GM19043 (cell line): ENCODE data around the gene TMPRSS9.
"Not testable (repeated sequence)": the region's sequence is repeated elsewhere in the genome, so short reads cannot be mapped to it uniquely, and the experiment has no call there.

ENCODE experiments used
- ATAC-seq: cut with Tn5 transposase; IDR thresholded peaks from one replicate; pipeline ENCODE4 v1.9.1; 2021; ENCODE audit warnings: low read depth; ENCODE audit not compliant: unreplicated experiment

TMPRSS9 gene

DNA sequence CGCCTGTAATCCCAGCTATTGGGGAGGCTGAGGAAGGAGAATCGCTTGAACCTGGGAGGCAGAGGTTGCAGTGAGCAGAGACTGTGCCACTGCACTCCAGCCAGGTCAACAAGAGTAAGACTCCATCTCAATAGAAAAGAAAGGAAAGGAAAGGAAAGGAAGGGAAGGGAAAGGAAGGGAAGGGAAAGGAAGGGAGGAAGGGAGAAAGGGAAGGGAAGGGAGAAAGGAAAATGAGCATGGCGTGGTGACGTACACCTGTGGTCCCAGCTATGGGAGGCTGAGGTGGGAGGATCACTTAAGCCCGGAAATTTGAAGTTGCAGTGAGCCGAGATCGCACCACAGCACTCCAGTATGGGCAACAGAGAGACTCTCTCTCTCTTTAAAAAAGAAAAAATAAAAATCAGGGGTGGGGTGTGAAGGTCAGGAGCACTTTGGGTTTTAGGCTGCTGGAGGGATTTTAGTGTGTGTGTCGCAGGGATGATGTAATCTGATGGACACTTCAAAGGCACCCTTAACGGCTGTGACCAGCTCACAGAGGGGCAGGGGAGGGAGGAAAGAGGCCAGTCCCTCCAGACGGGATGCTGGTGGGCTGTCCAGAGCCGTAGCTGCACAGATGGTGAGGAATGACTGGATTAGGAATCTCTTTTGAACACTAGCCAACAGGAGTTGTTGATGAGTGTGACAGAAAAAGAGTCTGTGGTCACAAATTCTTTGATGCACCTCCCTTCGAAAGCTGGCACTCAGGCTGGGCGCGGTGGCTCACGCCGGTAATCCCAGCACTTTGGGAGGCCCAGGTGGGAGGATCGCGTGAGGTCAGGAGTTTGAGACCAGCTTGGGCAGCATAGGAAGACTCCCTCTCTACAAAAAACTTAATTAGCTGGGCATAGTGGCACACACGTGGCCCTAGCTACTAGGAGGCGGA is 27.6 kb downstream of the TMPRSS9 start:
- no peak for ATAC-seq

DNA sequence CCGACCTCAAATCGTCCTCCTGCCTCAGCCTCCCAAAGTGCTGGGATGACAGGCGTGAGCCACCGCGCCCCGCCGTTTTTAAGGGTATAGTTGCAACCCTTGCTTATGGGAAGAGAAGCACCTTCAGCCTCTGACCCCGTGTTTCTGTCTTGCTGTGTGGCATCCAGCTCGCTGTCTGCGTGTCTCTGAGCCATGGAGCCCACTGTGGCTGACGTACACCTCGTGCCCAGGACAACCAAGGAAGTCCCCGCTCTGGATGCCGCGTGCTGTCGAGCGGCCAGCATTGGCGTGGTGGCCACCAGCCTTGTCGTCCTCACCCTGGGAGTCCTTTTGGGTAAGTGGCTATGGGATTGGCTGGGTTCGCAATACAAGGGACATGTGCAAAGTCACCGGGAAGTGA is 29.5 kb downstream of the TMPRSS9 start:
- ATAC-seq: no peak

DNA sequence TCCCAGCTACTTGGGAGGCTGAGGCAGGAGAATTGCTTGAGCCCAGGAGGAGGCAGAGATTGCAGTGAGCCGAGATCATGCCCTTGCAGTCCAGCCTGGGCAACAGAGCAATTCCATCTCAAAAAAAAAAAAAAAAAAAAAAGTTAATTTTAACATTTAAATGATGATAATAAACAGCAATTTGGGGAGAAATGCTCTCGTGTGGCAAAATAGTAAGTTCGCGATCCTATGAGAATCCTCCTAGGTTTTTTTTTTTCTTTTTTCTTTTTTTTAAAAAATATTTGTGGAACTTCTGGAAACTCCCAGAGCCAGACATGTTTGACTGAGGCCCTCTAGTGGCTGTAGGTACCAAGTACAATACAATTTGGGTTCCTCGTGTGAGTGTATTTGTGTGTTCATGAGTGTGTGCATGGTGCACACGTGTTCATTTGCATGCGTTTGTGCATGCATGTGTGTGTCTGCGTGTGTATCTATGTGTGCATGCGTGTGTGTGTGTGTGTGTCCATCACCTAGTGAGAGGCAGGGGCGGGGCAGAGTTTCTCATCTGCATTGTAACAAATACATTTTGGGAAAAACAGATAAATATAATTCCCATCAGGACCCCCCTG is 31.2 kb downstream of the TMPRSS9 start:
- no peak for ATAC-seq

DNA sequence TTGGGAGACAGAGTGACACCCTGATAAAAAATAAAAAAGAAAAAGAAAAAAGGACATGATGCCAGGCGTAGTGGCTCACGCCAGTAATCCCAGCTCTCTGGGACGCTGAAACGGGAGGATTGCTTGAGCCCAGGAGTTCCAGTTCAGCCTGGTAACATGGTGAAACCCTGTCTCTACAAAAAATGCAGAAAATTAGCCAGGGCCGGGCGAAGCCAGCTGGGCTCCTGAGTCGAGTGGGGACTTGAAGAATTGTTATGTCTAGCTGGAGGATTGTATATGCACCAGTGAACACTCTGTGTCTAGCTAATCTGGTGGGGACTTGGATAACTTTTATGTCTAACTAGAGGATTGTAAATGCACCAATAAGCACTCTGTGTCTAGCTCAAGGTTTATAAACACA is 32.3 kb downstream of the TMPRSS9 start:
- no peak for ATAC-seq

DNA sequence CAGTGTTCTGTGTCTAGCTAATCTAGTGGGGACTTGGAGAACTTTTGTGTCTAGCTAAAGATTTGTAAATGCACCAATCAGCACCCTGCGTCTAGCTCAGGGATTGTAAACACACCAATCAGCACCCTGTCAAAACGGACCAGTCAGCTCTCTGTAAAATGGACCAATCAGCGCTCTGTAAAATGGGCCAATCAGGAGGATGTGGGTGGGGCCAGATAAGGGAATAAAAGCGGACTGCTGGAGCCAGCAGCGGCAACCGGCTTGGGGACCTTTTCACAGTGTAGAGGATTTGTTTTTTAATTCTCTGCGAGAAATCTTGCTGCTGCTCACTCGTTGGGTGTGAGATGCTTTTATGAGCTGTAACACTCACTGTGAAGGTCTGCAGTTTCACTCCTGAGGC is 32.8 kb downstream of the TMPRSS9 start:
- not testable (repeated sequence) for ATAC-seq

DNA sequence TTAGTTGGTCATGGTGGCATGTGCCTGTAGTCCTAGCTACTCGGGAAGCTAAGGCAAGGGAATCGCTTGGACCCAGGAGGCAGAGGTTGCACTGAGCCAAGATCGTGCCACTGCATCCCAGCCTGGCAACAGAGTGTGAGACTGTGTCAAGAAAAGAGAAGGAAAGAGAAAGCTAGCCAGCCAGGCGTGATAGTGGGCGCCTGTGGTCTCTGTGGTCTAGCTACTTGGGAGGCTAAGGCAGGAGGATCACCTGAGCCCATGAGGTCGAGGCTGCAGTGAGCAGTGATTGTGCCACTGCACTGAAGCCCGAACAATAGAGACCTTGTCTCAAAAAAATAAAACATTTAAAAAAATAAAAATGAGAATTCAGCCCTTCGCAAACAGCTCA is 34.0 kb downstream of the TMPRSS9 start:
- no peak for ATAC-seq

DNA sequence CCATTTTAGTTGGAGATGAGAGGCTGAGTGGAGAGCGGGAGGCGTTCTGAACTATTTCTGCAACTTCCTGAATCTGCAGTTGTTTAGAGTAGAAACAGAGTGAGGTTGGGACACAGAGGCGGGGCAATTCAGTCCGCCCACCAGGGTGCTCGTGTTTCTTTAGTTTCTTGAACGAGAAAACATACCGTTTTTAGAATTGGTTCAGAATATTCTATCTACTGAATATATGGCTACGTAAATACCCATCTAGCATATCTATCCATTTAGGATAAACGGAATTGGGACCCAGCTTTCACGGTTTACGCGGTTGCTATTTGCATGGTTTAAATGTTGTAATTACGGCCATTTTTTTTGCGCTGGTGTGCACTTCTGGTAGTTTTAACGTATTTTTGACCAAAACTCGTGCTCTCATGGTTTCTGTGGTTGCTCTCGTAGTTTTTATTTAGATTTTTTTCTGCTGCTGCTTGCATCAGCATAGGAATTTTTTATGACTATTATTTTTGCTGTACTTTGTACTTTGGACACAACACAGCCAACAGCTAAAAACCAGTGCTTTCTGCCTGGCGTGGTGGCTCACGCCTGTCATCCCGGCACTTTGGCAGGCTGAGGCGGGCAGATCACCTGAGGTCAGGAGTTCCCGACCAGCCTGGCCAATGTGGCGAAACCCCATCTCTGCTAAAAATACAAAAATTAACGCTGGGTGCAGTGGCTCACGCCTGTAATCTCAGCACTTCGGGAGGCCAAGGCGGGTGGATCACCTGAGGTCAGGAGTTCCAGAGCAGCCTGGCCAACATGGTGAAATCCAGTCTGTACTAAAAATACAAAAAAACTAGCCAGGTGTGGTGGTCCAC is 34.6 kb downstream of the TMPRSS9 start:
- no peak for ATAC-seq

DNA sequence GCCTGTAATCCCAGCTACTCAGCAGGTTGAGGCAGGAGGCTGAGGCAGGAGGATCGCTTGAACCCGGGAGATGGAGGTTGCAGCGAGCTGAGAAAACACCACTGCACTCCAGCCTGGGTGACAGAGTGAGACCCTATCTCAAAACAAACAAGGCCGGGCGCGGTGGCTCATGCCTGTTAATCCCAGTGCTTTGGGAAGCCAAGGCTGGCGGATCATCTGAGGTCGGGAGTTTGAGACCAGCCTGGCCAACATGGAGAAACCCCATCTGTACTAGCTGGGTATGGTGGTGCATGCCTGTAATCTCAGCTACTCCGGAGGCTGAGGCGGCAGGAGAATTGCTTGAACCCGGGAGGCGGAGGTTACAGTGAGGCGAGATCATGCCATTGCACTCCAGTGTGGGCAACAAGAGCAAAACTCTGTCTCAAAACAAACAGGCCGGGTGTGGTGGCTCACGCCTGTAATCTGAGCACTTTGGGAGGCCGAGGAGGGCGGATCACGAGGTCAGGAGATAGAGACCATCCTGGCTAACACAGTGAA is 35.3 kb downstream of the TMPRSS9 start:
- ATAC-seq: not testable (repeated sequence)

DNA sequence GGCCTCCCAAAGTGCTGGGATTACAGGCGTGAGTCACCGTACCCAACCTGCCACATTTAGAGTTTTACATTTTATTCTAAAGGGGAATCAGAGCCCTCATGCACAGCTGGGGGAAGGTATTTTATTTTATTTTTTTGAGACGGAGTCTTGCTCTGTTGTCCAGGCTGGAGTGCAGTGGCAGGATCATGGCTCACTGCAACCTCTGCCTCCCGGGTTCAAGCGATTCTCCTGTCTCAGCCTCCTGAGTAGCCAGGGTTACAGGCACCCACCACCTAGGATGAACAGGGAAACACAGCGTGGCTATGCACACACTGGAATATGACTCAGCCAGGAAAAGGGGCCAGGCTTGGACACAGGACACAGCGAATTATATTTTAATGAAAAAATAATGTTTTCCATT is 37.1 kb downstream of the TMPRSS9 start:
- ATAC-seq: not testable (repeated sequence)

DNA sequence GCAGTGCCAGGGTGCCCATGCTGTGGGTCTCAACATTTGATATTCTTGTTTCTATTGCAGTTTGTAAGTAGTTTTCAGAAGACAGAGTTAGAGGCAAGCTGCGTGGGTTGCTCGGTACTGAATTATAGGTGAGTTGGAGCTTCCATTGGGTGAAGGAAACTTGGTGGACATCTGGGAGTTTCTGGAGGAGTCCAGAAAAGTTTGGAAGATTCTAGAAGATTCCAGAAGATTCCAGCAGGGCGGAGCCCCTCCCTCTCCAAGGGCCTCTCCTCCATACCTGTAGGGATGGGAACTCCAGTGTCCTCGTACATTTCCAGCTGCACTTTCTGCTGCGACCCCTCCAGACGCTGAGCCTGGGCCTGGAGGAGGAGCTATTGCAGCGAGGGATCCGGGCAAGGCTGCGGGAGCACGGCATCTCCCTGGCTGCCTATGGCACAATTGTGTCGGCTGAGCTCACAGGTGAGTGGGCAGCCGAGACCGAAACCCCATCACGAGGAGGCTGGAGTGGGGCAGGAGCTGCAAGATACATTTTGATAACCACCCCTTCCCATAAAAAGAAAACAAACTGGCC is 38.8 kb downstream of the TMPRSS9 start:
- ATAC-seq: no peak

DNA sequence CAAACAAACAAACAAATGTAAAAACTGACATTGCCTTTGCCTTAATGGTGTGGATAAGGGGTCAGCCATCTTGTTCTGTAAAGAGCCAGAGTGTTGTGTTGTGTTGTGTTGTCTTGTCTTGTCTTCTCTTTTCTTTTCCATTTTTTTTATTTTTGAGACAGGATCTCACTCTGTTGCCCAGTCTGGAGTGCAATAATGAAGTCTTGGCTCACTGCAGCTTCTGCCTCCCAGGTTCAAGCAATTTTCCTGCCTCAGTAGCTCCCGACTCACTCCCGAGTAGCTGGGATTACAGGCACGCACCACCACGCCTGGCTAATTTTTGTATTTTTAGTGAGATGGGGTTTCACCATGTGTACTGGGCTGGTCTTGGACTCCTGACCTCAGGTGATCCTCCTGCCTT is 39.5 kb downstream of the TMPRSS9 start:
- ATAC-seq: no peak

DNA sequence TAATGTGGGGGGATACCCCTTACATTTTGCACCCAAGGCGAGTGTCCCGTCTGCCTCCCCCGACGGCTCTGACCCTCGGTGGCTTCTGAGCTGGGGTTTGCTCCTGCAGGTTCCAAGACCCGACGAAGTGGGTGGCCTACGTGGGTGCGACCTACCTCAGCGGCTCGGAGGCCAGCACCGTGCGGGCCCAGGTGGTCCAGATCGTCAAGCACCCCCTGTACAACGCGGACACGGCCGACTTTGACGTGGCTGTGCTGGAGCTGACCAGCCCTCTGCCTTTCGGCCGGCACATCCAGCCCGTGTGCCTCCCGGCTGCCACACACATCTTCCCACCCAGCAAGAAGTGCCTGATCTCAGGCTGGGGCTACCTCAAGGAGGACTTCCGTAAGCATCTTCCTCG is 48.2 kb downstream of the TMPRSS9 start:
- no peak for ATAC-seq

DNA sequence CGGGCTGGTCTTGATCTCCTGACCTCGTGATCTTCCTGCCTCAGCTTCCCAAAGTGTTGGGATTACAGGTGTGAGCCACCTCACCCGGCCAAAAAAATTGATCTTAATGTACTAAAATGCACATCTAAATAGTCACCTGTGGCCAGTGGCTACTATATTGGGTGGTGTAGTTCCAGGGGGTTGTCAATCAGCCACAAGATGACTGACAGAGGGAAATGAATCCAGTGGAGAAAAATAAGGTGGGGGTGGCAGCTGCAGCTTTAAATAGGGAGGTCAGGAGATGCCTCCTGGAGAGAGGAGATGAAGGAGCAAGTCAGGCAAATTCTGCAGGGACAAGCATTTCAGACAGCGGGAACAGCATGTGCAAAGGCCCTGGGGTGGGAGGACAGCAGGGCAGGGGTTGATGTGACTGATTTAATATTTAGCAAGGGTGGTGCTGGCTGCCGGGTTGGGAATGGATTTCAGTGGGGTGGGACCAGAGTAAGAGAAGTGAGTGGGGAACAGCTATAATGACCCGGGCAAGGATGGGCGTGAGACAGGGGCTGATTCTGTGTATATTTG is 49.4 kb downstream of the TMPRSS9 start:
- ATAC-seq: no peak

DNA sequence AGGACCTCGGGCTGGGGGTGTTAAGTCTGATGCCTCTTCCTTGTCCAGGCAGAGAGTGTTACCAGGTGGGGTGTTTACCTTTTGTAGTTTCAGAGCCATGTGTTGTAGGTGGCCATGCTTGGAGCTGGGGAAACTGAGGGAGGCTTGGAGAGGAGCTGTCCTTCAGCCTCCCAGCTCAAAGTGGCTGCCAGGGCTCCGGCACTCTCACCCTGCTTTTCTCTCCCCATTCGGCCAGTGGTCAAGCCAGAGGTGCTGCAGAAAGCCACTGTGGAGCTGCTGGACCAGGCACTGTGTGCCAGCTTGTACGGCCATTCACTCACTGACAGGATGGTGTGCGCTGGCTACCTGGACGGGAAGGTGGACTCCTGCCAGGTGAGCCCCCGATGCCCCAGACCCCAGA is 50.0 kb downstream of the TMPRSS9 start:
- ATAC-seq: no peak

DNA sequence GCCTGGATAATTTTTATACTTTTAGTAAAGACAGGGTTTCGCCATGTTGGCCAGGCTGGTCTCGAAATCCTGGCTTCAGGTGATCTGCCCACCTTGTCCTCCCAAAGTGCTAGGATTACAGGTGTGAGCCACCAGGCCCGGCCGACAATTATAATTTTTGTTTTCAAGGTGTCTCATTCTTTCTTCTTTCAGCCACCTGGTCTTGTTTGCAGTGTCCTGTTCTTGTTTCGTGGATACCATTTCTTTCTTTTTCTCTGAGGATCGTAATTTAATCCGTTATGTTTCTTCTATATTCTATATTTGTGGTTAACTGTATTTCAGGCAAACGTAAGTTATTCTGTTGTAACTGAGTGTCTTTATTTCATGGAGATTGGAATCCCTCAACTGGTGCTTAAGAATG is 51.6 kb downstream of the TMPRSS9 start:
- no peak for ATAC-seq

DNA sequence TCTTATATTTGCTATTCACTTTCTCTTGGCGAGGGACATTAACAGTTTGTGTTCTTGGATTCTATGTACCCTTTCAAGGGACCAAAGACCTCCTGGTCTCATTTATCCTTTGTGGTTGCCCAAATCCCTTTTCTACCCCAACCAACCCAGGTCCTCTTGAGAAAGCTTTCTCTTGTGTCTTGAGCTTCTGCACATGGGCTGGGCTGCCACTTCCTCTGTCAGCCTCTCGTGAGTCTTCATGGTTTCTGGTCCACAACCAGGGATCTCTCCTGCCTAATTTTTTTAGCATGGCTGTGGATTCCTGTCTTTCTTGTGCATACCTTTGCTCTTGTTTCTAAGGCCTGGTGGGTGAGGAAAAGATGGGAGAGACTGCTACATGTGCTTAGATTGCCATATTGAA is 52.4 kb downstream of the TMPRSS9 start:
- no peak for ATAC-seq

DNA sequence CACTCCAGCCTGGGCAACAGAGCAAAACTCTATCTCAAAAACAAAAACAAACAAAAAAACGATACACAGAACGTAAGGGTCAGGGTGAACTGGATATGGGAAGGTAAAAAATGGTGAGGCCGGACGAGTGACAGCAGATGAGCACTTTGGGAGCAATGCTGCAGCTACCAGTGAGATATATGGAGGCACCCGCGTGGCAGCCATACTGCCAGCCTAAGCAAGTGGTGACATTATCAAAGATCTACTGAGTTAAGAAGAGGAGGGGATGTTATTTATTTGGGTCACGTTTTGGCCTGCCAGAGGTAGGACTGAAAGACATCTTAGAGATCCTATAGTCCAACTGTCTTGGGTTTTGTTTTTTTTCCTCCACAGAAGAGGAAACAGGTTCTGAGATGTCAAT is 53.1 kb downstream of the TMPRSS9 start:
- no peak for ATAC-seq

DNA sequence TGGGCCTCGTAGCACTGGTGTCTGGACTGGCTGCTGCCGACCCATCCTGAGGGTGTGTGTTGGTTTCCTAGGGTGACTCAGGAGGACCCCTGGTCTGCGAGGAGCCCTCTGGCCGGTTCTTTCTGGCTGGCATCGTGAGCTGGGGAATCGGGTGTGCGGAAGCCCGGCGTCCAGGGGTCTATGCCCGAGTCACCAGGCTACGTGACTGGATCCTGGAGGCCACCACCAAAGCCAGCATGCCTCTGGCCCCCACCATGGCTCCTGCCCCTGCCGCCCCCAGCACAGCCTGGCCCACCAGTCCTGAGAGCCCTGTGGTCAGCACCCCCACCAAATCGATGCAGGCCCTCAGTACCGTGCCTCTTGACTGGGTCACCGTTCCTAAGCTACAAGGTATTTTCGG is 53.6 kb downstream of the TMPRSS9 start:
- ATAC-seq: no peak

DNA sequence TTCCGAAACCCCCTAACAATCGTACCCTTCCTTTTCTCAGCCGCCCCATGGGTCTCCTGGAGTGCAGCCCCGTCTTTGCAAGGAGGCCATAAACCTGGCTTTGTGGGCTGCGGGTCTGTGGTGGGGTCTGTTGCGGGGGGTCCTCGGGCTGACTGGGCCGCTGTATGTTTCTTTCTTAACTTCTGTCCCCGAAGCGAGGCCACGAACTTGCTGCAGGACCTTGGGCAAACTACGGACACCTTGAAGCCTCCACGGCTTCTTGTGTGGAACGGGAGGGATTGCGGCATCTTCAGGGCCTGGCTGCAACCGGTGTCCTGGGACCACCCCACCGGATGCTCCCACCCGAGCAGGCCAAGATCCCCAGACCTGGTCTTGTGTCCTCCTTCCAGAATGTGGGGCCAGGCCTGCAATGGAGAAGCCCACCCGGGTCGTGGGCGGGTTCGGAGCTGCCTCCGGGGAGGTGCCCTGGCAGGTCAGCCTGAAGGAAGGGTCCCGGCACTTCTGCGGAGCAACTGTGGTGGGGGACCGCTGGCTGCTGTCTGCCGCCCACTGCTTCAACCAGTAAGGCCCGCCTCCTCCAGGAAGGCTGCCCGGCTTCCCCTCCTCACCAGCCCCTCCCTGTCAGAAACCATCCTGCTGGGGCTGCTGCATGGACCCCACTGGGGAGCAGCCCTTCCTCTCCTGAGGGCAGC is 55.4 kb downstream of the TMPRSS9 start:
- ATAC-seq: no peak

DNA sequence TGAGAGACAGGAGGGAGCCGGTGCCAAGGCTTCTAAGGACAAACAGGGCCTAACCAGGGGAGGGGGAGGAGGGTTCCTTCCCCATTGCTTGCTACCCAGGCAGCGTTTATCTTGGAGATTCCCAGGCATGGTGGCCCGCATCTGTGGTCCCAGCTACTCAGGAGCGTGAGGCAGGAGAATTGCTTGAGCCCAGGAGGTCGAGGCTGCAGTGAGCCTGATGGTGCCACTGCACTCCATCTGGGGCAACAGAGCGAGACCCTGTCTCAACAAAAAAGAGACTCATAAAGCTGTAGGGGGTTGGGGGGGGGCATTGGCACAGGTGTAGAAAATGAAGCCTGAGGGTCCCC is 55.9 kb downstream of the TMPRSS9 start:
- ATAC-seq: no peak
